Neural cell (in vitro differentiated cells): Measurements from ENCODE around the gene BOD1L2. TPM values are rescaled to one million over a fixed set of nuclear protein-coding genes. Genes with fewer than 3 reads are reported as not detected.

Source experiments
- H2AFZ ChIP-seq: fragments of 200-600, 300-800 bp; sonication (generic), shearing (Covaris generic); 2 replicates; pipeline ENCODE4 v1.6.0; 2014; ENCODE audit warnings: low read depth, mild to moderate bottlenecking, antibody characterized with exemption, low read length, moderate library complexity
- H3F3A ChIP-seq: fragments of 200-600 bp; shearing (Covaris generic); 2 replicates; pipeline ENCODE4 v1.6.1; 2016; ENCODE audit warnings: mild to moderate bottlenecking, moderate library complexity, mixed read lengths, antibody characterized with exemption, low read length; ENCODE audit not compliant: insufficient read depth, poor library complexity, severe bottlenecking
- H3K27ac ChIP-seq: fragments of 200-600, 300-800 bp; sonication (generic), shearing (Covaris generic); 2 replicates; pipeline ENCODE4 v1.5.1; 2014; ENCODE audit warnings: mild to moderate bottlenecking, low read length, moderate library complexity
- H3K27me3 ChIP-seq: fragments of 300-800, 200-600 bp; sonication (generic), shearing (Covaris generic); 2 replicates; pipeline ENCODE4 v1.6.0; 2014; ENCODE audit warnings: mild to moderate bottlenecking, low read depth, low read length, moderate library complexity; ENCODE audit not compliant: insufficient read depth
- H3K36me3 ChIP-seq: fragments of 300-800, 200-600 bp; sonication (generic), shearing (Covaris generic); 2 replicates; pipeline ENCODE4 v1.5.1; 2014; ENCODE audit warnings: mild to moderate bottlenecking, antibody characterized with exemption, low read length, moderate library complexity; ENCODE audit not compliant: insufficient read depth
- H3K4me2 ChIP-seq: fragments of 300-800, 200-600 bp; sonication (generic), shearing (Covaris generic); 2 replicates; pipeline ENCODE4 v1.6.0; 2014; ENCODE audit warnings: mild to moderate bottlenecking, low read length
- H3K4me3 ChIP-seq: fragments of 300-800, 200-600 bp; sonication (generic), shearing (Covaris generic); 2 replicates; pipeline ENCODE4 v1.5.1; 2014; ENCODE audit warnings: mild to moderate bottlenecking, low read length, moderate library complexity
- H3K79me2 ChIP-seq: fragments of 200-600 bp; shearing (Covaris generic); replicated peaks from 2 replicates; pipeline ENCODE4 v1.6.0; 2014; ENCODE audit warnings: mild to moderate bottlenecking, low read length, moderate library complexity; ENCODE audit not compliant: insufficient read depth
- H3K9ac ChIP-seq: fragments of 300-800, 200-600 bp; sonication (generic), shearing (Covaris generic); 2 replicates; pipeline ENCODE4 v1.6.1; 2016; ENCODE audit warnings: mild to moderate bottlenecking, low read length, mixed read lengths
- H3K9me2 ChIP-seq: fragments of 200-600 bp; shearing (Covaris generic); 2 replicates; pipeline ENCODE4 v1.6.1; 2016; ENCODE audit warnings: mild to moderate bottlenecking, low read length, mixed read lengths; ENCODE audit not compliant: insufficient read depth
- H3K9me3 ChIP-seq: fragments of 200-600, 300-800 bp; sonication (generic), shearing (Covaris generic); 2 replicates; pipeline ENCODE4 v1.6.1; 2016; ENCODE audit warnings: mild to moderate bottlenecking, mixed run types, low read length, moderate library complexity, mixed read lengths
- H4K20me1 ChIP-seq: fragments of 200-600 bp; shearing (Covaris generic); 2 replicates; pipeline ENCODE4 v1.6.1; 2016; ENCODE audit warnings: mild to moderate bottlenecking, mixed run types; ENCODE audit not compliant: insufficient read depth
- CTCF ChIP-seq: fragments of 450-650 bp; IDR thresholded peaks from 2 replicates; pipeline ENCODE4 v1.5.1; 2014; ENCODE audit warnings: antibody characterized with exemption, mild to moderate bottlenecking, moderate library complexity; ENCODE audit not compliant: poor library complexity, severe bottlenecking
- EP300 ChIP-seq: fragments of 450-650 bp; conservative IDR thresholded peaks from 2 replicates; pipeline ENCODE4 v1.6.1; 2014; ENCODE audit warnings: antibody characterized with exemption, mild to moderate bottlenecking, moderate library complexity; ENCODE audit not compliant: poor library complexity, severe bottlenecking
- EZH2 ChIP-seq: fragments of 200-600, 300-800 bp; shearing (Covaris generic), sonication (generic); IDR thresholded peaks from 2 replicates; pipeline ENCODE4 v1.6.1; 2014; ENCODE audit warnings: antibody characterized with exemption, low read length, borderline replicate concordance, mild to moderate bottlenecking; ENCODE audit not compliant: insufficient read depth, poor library complexity, severe bottlenecking
- MXI1 ChIP-seq: fragments of 450-650 bp; conservative IDR thresholded peaks from 2 replicates; pipeline ENCODE4 v1.6.1; 2014; ENCODE audit warnings: antibody characterized with exemption, mild to moderate bottlenecking; ENCODE audit not compliant: poor library complexity, severe bottlenecking
- POLR2AphosphoS5 ChIP-seq: IDR thresholded peaks from 2 replicates; pipeline ENCODE4 v1.6.1; 2012
- RAD21 ChIP-seq: fragments of 450-650 bp; conservative IDR thresholded peaks from 2 replicates; pipeline ENCODE4 v1.6.1; 2014; ENCODE audit warnings: antibody characterized with exemption, mild to moderate bottlenecking, moderate library complexity
- REST ChIP-seq: IDR thresholded peaks from 2 replicates; pipeline ENCODE4 v1.6.1; 2012; ENCODE audit warnings: borderline replicate concordance
- SMC3 ChIP-seq: fragments of 450-650 bp; conservative IDR thresholded peaks from 2 replicates; pipeline ENCODE4 v1.6.1; 2014; ENCODE audit warnings: antibody characterized with exemption, mild to moderate bottlenecking, moderate library complexity; ENCODE audit not compliant: poor library complexity
- TAF1 ChIP-seq: IDR thresholded peaks from 2 replicates; pipeline ENCODE4 v1.6.1; 2012; ENCODE audit warnings: low read depth
- polyA plus RNA-seq: library from polyadenylated mRNA; depleted of rRNA; stranded (reverse); fragments of >200 nt; gene quantifications from 2 replicates; pipeline ENCODE4 v1.2.3, GENCODE V29; 2014

BOD1L2 gene
- polyA plus RNA-seq, 1 donor from 2014 or later = not detected

- Histone ChIP-seq H3K9ac (no peak overlapping the region), H3K9me3 (no peaks in the 10 kb centered on the region), H3K9me2 (no peaks in the 10 kb centered on the region), H4K20me1 (no peaks in the 10 kb centered on the region), H3F3A (no peaks in the 10 kb centered on the region), H3K27me3 (no peaks in the 10 kb centered on the region), H3K79me2 (no peaks in the 10 kb centered on the region), H3K4me3 (no peak overlapping the region), H3K36me3 (no peaks in the 10 kb centered on the region), H3K27ac (no peak overlapping the region), H2AFZ (no peak overlapping the region), H3K4me2 (no peak overlapping the region)
- TF ChIP-seq EZH2 (no peak), POLR2AphosphoS5 (no peak), RAD21 (no peak), EP300 (no peak), MXI1 (no peak), CTCF (no peak), TAF1 (no peak), REST (no peak), SMC3 (no peak)
These were observed 12.2 kb upstream of the BOD1L2 start for GRCh38 chr18:57134618-57135135.

DNA sequence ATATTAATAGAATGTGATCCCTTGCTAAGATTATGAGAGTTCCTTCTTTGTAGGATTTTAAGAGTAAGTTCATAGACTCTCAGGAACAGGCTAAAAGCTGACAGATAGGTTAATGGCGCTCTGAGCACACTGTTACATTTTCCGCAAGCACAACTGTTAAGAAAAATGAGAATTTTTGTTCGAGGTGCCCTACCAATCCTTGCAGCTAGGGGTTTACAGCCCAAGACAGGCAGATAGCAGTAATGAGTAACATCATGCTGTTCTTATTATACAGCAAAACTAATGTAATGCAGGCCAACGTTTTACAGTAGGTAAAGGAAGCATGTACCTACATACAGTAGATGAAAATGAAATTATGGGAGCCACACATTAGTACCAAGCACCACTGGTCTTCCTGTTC lies 11.2 kb upstream of the BOD1L2 start:
- TF ChIP-seq CTCF (peak; percentile 17), POLR2AphosphoS5 (no peak)
- Histone ChIP-seq H3K4me3 (no peak overlapping the region), H3K27me3 (no peaks in the 10 kb centered on the region), H3K4me2 (no peak overlapping the region), H3K9me3 (no peaks in the 10 kb centered on the region), H3K9me2 (no peaks in the 10 kb centered on the region), H3F3A (no peaks in the 10 kb centered on the region), H2AFZ (no peak overlapping the region), H4K20me1 (no peaks in the 10 kb centered on the region), H3K36me3 (no peaks in the 10 kb centered on the region), H3K27ac (no peak overlapping the region), H3K9ac (no peak overlapping the region), H3K79me2 (no peaks in the 10 kb centered on the region)
